Activated T-helper 9 cell treated with anti-CD3 and anti-CD28 coated beads, Interleukin-2, amount 50 U/mL, for 16 hours (primary cell): ENCODE measurements around the gene FAM117A.
"Not testable (repeated sequence)": the region's sequence is repeated elsewhere in the genome, so short reads cannot be mapped to it uniquely, and the experiment has no call there.

ENCODE experiments used
- DNase-seq: peaks from one replicate; pipeline ENCODE4 v3.0.0-alpha.2; 2020; ENCODE audit warnings: low read depth

FAM117A gene

GRCh38 chr17:49741009-49741691 lies 22.8 kb downstream of the FAM117A start:
- DNase-seq = no peak

- peak; percentile 77 for DNase-seq
Observed at GRCh38 chr17:49739641-49740271, 24.2 kb downstream of the FAM117A start.

GRCh38 chr17:49738456-49739163 lies 25.3 kb downstream of the FAM117A start:
- no peak for DNase-seq

GRCh38 chr17:49734515-49735490 lies 29.1 kb downstream of the FAM117A start:
- DNase-seq = no peak

GRCh38 chr17:49731435-49731831 lies 32.5 kb downstream of the FAM117A start:
- DNase-seq = no peak

GRCh38 chr17:49730785-49731434 lies 33.0 kb downstream of the FAM117A start:
- DNase-seq = no peak

GRCh38 chr17:49730078-49730784 lies 33.7 kb downstream of the FAM117A start:
- no peak for DNase-seq

- DNase-seq = no peak
Observed at GRCh38 chr17:49729069-49729468, 34.9 kb downstream of the FAM117A start.

- DNase-seq = no peak
Observed at GRCh38 chr17:49728425-49728824, 35.5 kb downstream of the FAM117A start.

GRCh38 chr17:49727380-49727779 lies 36.6 kb downstream of the FAM117A start:
- no peak for DNase-seq

- DNase-seq = no peak
Observed at GRCh38 chr17:49725452-49726130, 38.3 kb downstream of the FAM117A start.

GRCh38 chr17:49724552-49724951 lies 39.4 kb downstream of the FAM117A start:
- not testable (repeated sequence) for DNase-seq

GRCh38 chr17:49723423-49723822 lies 40.5 kb downstream of the FAM117A start:
- no peak for DNase-seq

- DNase-seq = no peak
Observed at GRCh38 chr17:49722066-49722465, 41.9 kb downstream of the FAM117A start.

- DNase-seq = no peak
Observed at GRCh38 chr17:49717371-49717861, 46.5 kb downstream of the FAM117A start.

- DNase-seq = no peak
Observed at GRCh38 chr17:49716668-49717364, 47.1 kb downstream of the FAM117A start.

- peak; percentile 36 for DNase-seq
Observed at GRCh38 chr17:49715717-49716279, 48.1 kb downstream of the FAM117A start.

GRCh38 chr17:49715216-49715615 lies 48.7 kb downstream of the FAM117A start:
- no peak for DNase-seq
